GM12872 (cell line): ENCODE data around the gene SLC10A3.

Source experiments
- TF ChIP-seq, protein P1 (sequence below): IDR thresholded peaks from 3 replicates; pipeline ENCODE4 v1.5.1; 2011; ENCODE audit warnings: low read depth, mild to moderate bottlenecking, low read length, moderate library complexity; ENCODE audit not compliant: insufficient read depth

Gene SLC10A3

DNA sequence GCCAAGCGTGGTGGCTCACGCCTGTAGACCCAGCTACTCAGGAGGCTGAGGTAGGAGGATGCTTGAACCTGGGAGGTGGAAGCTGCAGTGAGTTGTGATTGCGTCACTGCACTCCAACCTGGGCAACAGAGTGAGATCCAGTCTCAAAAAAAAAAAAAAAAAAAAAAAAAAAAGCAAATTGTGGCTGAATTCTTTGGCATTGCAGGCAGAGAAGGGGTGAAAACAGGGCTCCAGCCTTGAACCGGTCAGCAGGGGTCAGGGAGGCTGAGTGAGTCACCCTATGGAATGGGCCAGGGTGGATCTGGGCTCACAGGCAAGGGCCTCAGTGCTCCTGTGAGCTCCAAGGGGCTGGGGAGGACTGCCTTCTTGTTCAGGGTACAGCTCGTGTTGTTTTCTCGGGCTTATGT lies 38.8 kb upstream of the SLC10A3 start:
- TF ChIP-seq, protein P1, sequence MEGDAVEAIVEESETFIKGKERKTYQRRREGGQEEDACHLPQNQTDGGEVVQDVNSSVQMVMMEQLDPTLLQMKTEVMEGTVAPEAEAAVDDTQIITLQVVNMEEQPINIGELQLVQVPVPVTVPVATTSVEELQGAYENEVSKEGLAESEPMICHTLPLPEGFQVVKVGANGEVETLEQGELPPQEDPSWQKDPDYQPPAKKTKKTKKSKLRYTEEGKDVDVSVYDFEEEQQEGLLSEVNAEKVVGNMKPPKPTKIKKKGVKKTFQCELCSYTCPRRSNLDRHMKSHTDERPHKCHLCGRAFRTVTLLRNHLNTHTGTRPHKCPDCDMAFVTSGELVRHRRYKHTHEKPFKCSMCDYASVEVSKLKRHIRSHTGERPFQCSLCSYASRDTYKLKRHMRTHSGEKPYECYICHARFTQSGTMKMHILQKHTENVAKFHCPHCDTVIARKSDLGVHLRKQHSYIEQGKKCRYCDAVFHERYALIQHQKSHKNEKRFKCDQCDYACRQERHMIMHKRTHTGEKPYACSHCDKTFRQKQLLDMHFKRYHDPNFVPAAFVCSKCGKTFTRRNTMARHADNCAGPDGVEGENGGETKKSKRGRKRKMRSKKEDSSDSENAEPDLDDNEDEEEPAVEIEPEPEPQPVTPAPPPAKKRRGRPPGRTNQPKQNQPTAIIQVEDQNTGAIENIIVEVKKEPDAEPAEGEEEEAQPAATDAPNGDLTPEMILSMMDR, result no peak

DNA sequence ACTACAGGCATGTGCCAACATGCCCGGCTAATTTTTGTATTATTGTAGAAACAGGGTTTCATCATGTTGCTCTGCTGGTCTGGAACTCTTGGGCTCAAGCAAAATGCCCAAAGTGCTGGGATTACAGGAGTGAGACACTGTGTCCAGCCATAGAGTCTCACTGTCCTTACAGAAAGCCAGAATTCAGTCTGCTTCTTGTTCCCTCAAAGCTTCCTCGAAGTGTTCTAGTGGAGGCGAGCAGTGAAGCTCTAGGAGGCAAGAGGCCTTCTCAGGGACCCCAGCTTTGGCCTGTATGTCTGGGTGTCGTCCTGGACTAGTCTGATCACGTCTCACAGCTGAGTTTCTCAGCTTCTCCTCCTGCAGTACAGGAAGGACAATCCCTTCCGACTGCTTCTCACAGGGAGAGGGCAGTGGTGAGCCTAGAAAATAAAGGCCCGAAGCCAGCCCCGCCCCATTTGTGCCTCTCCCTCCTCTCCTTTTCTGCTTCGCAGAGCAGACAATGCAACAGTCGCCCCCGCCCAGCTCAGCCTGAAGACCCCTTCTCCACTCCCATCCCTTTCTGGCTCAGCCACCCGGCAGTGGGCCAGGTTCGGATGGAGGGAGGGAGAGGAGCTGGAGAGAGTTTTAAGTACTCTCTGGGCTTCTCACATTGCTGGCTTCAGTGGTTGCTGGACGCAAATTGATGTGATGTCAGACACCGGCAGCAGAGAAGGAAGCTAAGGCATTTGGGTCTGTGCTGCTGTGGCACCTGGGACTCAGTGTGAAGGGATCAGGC lies 36.7 kb upstream of the SLC10A3 start:
- TF ChIP-seq, protein P1, result peak; percentile 61

DNA sequence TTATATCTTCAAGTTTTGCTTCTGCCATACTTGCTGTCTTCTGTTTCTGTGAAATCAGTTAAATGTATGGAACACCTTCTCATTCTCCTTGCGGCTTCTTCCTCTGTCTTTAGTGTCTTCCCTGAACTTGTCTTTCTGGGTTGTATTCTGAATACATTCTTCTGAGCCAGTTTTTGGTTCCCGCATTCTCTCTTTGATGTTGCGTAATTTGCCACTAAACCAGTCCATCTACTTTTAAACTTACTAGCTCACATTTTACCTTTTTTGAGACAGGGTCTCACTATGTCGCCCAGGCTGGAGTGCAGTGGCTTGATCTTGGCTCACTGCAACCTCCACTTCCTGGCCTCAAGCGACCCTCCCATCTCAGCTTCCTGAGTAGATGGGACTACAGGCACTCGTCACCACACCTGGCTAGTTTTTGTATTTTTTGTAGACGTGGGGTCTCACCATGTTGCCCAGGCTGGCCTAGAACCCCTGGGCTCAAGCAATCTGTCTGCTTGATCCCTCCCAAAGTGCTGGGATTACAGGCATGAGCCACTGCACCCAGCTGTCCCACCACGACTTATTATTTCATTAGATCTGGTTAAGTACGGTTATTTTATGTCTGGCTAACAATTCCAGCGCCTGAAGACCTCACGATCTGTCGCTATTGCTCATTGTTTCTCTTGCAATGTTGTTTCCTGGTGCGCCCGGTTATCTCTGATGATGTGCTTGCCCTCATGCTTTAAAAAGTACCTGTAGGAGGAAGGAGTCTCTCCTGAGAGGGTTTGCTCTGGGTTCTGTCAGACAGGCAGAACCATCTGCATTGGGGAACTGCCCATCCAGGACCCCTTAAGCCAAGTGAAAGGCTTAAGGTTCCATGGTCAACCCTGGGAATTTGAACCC lies 35.4 kb upstream of the SLC10A3 start:
- TF ChIP-seq, protein P1, result no peak

DNA sequence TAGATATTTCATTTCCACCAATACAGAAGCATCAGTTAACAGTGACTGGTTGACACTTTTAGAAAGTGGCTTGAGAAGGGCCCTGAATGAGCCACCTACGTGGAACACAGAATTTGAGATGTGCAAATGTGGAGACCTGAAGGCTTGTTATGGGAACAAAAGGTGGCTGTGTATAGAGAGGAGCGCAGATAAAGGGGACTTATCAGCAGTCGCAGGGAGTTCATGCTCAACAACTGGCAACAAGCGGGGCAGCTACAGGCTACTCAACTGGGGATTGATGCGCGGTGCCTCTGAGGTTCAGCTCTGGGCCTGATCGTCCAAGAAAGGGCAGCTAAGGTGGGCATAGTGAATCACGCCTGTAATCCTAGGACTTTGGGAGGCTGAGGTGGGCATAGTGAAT lies 29.0 kb upstream of the SLC10A3 start:
- TF ChIP-seq, protein P1, result no peak

DNA sequence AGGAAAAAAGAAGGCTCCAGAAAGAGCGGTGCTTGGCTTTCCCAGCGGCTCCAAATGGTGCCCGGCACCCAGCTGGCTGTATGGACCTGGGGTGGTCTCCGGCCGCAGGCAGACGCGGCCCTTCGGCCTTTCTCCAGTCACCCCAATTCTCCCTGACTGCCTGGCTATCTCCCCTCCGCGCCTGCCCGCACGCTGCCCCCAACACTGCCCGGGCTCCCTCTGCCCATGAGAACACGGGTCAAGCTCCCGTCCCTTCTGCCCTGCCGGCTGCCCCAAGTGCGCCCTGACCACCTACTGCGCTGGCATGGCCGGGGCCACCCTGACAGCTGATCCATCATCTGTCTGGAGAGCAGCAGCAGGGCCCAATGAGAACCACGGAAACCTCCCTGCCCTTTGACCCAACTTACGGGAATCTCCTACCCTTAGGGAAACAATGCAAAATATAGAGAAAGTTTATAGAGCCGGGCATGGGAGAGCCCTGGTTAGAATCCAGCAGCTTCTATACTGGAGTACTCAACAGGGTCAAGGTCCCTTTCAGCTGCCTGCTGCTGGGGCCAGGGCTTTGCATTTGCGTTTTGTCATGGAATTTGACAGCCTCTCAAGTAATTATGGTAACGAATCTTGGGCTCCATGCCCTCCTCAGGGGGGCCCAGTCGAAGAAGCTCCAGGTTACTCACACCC lies 26.8 kb upstream of the SLC10A3 start:
- TF ChIP-seq, protein P1, result no peak

DNA sequence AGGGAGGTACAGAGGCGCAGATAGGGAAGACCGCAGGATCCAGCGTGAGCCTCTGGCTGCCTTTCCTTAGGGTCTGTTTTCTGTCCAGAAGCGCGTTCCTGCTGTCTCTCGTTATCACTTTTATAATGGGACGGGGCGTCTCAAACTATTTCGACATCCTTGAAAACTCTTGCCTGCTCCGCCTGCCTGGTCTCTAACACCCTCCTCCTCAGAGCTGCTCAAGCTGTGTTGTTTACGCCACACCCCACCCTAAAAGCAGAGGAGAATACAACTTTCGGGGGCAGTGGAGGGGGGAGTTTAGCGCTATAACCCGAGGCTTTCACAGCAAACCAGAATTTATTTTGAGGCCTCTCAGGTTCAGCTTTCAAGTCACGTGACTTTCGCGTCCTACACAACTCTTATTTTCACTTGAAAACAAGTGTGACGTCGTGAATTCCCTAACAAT lies 26.2 kb upstream of the SLC10A3 start:
- TF ChIP-seq, protein P1, result no peak
